LNCAP (cell line): Measurements from ENCODE around the gene ELMO1.

ENCODE experiments used
- TF ChIP-seq, protein P1 (sequence below): fragments of 450-650 bp; IDR thresholded peaks from 2 replicates; pipeline ENCODE4 v1.5.1; 2017; ENCODE audit warnings: mild to moderate bottlenecking

ELMO1 gene

DNA sequence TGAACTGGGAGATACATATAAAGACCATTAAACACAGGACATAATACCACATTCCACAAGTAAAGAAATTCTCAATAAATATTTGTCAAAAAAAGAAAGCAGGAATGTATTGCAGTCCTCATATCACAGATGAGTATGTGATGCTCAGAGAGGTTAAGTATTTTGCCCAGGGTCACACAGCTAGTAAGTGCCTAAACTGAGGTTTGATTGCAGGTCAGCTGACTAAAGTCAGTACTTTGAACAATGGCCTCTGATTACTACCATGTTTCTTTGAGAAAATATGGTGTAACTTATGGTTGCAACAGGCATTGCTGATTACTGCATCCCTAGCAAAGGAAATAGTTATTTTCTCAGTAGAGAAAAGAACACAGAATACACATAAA is 267.1 kb downstream of the ELMO1 start:
- TF ChIP-seq, protein P1, sequence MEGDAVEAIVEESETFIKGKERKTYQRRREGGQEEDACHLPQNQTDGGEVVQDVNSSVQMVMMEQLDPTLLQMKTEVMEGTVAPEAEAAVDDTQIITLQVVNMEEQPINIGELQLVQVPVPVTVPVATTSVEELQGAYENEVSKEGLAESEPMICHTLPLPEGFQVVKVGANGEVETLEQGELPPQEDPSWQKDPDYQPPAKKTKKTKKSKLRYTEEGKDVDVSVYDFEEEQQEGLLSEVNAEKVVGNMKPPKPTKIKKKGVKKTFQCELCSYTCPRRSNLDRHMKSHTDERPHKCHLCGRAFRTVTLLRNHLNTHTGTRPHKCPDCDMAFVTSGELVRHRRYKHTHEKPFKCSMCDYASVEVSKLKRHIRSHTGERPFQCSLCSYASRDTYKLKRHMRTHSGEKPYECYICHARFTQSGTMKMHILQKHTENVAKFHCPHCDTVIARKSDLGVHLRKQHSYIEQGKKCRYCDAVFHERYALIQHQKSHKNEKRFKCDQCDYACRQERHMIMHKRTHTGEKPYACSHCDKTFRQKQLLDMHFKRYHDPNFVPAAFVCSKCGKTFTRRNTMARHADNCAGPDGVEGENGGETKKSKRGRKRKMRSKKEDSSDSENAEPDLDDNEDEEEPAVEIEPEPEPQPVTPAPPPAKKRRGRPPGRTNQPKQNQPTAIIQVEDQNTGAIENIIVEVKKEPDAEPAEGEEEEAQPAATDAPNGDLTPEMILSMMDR = no peak

DNA sequence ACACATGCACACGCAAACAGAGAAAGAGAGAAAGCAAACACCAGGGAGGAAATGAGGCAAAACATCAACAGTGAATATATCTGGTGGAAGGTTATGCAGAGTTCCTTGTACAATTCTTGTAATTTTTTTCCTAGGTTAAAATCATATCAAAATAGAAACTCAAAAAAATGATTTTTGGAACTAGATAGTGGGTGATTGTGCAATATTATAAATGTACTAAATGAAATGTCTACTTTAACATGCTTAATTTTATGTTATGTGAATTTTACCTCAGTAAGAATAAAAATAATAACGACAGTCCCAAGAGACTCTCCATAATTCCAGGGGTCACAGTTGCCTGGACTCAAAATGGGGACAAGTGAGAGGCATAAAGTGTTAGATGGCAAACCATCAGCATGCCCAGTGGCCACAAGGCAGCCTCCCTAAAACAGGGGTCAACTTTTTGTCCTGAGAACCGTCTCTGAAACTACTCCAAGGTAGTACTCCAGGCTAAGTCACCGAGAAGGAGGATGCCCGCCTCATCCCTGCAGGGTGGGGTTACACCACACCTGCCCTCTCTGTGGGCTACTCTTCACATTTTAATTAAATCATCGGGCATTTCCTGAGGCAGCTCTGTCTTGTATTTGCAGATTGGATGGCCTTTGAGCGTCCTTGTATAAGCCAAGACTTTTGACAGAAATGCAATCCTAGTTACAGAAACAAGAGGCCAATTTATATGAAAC is 267.7 kb downstream of the ELMO1 start:
- TF ChIP-seq, protein P1 = no peak

DNA sequence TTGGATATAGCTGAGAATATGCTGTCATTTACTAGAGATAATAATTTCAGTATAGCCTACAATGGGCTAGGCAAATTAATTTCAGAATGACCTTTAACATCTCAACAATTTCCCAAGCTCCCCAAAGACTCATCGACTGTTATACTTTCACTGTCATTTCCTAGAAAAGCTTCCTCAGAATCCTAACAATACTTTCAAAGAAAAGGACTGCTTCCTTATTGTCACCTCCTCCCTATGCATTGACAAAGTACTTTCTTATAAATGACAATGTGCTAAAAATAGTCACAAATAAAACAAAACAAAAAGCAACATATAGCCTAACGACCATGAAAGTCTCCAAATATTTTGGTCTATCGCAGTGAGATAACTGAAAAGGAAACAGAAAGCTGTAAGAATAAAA is 272.6 kb downstream of the ELMO1 start:
- TF ChIP-seq, protein P1 = no peak

DNA sequence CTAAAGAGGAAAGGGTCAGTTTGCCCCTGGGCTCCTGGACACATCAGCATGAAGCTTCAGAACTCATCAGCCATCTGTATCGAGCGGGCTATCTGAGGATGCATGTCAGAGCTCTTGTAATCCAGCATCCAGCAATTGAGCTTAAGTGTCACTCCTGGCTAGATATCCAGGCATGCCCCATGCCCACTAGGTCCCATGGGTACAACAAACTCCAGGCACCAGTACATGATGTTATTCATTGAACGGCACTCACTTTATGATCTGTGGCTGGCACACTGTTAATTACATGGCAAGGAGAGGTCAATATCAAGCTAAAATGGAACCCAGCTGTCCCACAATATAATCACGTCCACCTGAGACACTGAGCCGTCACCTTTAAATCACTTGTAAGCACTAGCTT is 274.2 kb downstream of the ELMO1 start:
- TF ChIP-seq, protein P1 = no peak

DNA sequence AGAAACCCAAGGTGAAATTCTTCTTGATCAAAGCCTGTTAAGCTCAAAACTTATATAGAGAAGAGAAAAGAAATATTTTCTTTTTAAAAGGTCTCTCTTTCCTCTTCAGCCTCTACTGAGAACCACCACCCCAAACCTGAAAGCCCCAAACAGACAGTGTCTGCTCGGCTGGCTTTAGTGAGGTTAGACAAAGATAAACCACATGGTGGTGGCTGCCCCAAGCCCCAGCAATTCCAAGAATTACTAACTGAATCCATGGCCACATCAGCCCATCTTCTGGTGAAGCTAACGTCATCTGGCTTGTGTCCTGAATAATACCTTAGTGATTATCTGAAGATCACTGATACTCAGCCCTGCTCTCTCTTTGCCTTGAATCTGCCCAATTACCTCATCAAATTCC is 275.0 kb downstream of the ELMO1 start:
- TF ChIP-seq, protein P1 = no peak

DNA sequence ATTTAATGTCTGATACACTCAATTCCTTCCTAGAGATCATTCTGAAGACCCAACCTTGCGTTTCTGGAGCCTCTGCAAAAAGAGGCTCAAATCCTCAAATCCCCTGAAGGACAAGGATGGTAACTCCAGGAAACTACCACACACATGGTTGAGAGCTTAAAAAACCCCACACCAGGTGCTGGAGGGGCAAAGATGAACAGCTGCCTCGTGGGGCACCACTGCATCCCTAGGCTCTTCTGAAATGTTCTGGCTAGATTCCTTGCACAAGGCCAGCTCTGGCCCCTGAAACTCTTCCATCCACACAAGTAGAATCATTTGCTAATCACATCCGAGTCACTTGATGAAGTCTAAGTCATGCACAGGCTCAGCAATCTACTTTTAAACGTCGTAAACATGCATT is 286.6 kb downstream of the ELMO1 start:
- TF ChIP-seq, protein P1 = no peak

DNA sequence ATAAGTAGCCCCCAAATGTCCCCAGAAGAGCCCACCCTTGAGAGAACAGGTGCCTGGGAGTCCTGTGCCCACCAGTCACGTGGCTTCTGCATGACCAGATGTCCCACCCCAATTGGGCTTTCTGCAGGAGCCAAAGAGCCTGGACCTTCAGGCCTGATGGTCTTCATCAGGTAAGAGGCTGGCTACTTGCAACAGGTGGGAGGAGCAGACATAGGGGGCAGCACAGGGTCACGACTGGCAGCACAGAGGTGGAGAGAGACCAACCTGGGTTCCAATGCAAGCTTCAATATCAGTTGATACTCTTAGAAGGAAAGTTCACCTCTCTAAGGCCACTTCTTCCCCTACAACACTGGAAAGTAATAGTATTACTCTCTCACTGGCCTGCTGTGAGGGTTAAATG is 288.0 kb downstream of the ELMO1 start:
- TF ChIP-seq, protein P1 = no peak

DNA sequence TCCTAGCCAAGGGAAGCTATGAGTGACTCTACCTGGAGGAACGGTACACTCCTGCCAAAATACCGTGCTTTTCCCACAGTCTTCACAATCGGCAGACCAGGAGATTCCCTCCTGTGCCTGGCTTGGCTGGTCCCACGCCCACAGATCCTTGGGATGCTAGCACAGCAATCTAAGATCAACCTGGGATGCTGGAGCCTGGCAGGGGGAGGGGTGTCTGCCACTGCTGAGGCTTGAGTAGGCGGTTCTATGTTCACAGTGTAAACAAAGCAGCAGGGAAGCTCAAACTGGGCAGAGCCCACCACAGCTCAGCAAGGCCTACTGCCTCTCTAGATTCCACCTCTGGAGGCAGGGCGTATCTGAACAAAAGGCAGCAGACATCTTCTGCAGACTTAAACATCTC is 295.3 kb downstream of the ELMO1 start:
- TF ChIP-seq, protein P1 = no peak
